ENCODE results near the gene UBE3C. TPM values are rescaled to one million over a fixed set of nuclear protein-coding genes. Genes with fewer than 3 reads are reported as not detected.
"Not testable (repeated sequence)": the region's sequence is repeated elsewhere in the genome, so short reads cannot be mapped to it uniquely, and the experiment has no call there.

Gene UBE3C
- total and polyA plus RNA-seq, 9 of the 15 experiments (the other 6 are each of a cell fraction or from before 2014, with no cell fraction given): 9.6 to 91.7 (median 75.4) TPM

GRCh38 chr7:157130849-157131248 lies 7.9 kb upstream of the UBE3C start:
- H3K4me2 ChIP-seq (ENCODE audit: insufficient read depth, low read length); H4K20me1 ChIP-seq (replicated peaks; ENCODE audit: control insufficient read depth, insufficient read depth, low read length); H3K36me3 ChIP-seq (ENCODE audit: control insufficient read depth, insufficient read depth, low read length); H3K9me1 ChIP-seq (ENCODE audit: control insufficient read depth, insufficient read depth, low read length); ATAC-seq; H3K9ac ChIP-seq (ENCODE audit: insufficient read depth in 1 of 2, low read depth in 2 of 2, low read length in 2 of 2); H3K4me1 ChIP-seq (replicated peaks in 1 of 2; ENCODE audit: control insufficient read depth in 2 of 2, insufficient read depth in 2 of 2, low read length in 2 of 2); in situ Hi-C loops (cut with MboI); H3K27me3 ChIP-seq (ENCODE audit: control insufficient read depth in 2 of 2, insufficient read depth in 2 of 2, low read length in 2 of 2); H3K27ac ChIP-seq (ENCODE audit: extremely low read depth, low read depth, low read length); BruUV-seq (replicated peaks); H2AFZ ChIP-seq (ENCODE audit: low read depth, low read length); H3K4me3 ChIP-seq; H3K79me2 ChIP-seq (ENCODE audit: control insufficient read depth, insufficient read depth, low read length); FAIRE-seq; CTCF ChIA-PET (ENCODE audit: low intra/inter-chr PET ratio); H3K9me3 ChIP-seq (replicated peaks; ENCODE audit: control insufficient read depth, insufficient read depth, low read depth, low read length); DNase-seq (ENCODE audit: extremely low read depth in 1 of 4, low spot score in 3 of 4): not testable (repeated sequence)
- intact Hi-C loops (cut with micrococcal nuclease): loop anchor here (10.0 kb wide), 1 partner anchor 226 kb away; no protein-coding TSS in a partner anchor
- WGBS (ENCODE audit: insufficient coverage, low coverage, missing lambda C conversion rate): 11% methylated on average over 2 of the region's 2 CpGs
- POLR2A ChIA-PET: interaction anchor here (0.6 to 1.2 kb wide), 4 partner anchors 21 to 555 kb away, joined by 3 to 4 read pairs (median 3); no protein-coding TSS in a partner anchor

DNA sequence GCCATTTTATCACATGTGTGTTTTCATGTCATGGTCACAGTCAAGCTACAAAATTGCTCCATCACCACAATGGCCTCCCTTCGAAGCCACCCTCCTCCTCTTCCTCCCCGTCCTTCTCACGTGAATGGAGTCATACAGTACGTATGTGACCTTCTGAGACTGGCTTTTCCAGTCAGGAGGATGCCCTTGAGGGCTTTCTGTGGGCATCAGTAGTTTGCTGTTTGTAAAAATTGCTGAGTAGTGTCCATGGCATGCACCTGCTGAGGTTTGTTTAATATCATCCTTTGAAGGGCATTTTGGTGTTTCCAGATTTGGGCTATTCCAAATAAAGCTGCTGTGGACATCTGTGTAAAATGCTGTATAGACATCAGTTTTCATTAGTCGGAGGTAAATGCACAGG lies 5.9 kb upstream of the UBE3C start:
- peaks cover 4 to 6% of the 10 kb centered on the region in 2 experiments; a peak in 4 of 5 replicates for H3K4me1 ChIP-seq (replicated peaks in 1 of 2; ENCODE audit: control insufficient read depth in 2 of 2, insufficient read depth in 2 of 2, low read length in 2 of 2)
- TF ChIP-seq ZNF316 (IDR thresholded peaks at IDR 0.05): 0 out of 2 replicates have a peak, but pooled peaks have one; percentile 44
- TF ChIP-seq ARNT (IDR thresholded peaks at IDR 0.05): no peak
- no peak overlapping the region for H2AFZ ChIP-seq (ENCODE audit: low read depth, low read length)
- in situ Hi-C loops (cut with MboI): no loop called here
- no peak overlapping the region for H3K4me3 ChIP-seq
- WGBS (ENCODE audit: insufficient coverage, low coverage, missing lambda C conversion rate): 8% methylated on average over 5 of the region's 5 CpGs
- no peaks in the 10 kb centered on the region for H3K79me2 ChIP-seq (ENCODE audit: control insufficient read depth, insufficient read depth, low read length)
- POLR2A ChIA-PET: interaction anchor here (0.5 to 1.0 kb wide), 3 partner anchors 15 to 172 kb away, joined by 3 read pairs; no protein-coding TSS in a partner anchor
- CTCF ChIA-PET (ENCODE audit: low intra/inter-chr PET ratio): no interaction called here
- no TSS peak for BruUV-seq (replicated peaks)
- DNase-seq (ENCODE audit: extremely low read depth in 1 of 4, low spot score in 3 of 4) (peak in 1 of 4 experiments; percentile 6), ATAC-seq (no peak), FAIRE-seq (no peak)
- H3K9me1 ChIP-seq (ENCODE audit: control insufficient read depth, insufficient read depth, low read length): no peaks in the 10 kb centered on the region
- no peaks in the 10 kb centered on the region for H4K20me1 ChIP-seq (replicated peaks; ENCODE audit: control insufficient read depth, insufficient read depth, low read length)
- intact Hi-C loops (cut with micrococcal nuclease): loop anchor here (10.0 kb wide), 1 partner anchor 228 kb away; no protein-coding TSS in a partner anchor
- H3K27ac ChIP-seq (ENCODE audit: extremely low read depth, low read depth, low read length): no peak overlapping the region
- H3K36me3 ChIP-seq (ENCODE audit: control insufficient read depth, insufficient read depth, low read length): no peaks in the 10 kb centered on the region
- H3K4me2 ChIP-seq (ENCODE audit: insufficient read depth, low read length): no peak overlapping the region
- H3K9me3 ChIP-seq (replicated peaks; ENCODE audit: control insufficient read depth, insufficient read depth, low read depth, low read length): no peaks in the 10 kb centered on the region
- H3K9ac ChIP-seq (ENCODE audit: insufficient read depth in 1 of 2, low read depth in 2 of 2, low read length in 2 of 2): no peak overlapping the region
- H3K27me3 ChIP-seq (ENCODE audit: control insufficient read depth in 2 of 2, insufficient read depth in 2 of 2, low read length in 2 of 2): peaks cover 8% of the 10 kb centered on the region in 2 experiments; a peak in 4 of 5 replicates

Measured in K562 (cell line).